GM12878 (cell line): ENCODE measurements around the gene CRB3. TPM values are rescaled to one million over a fixed set of nuclear protein-coding genes. Genes with fewer than 3 reads are reported as not detected.

ENCODE experiments used
- ATAC-seq: fragments of 200-7000 bp; cut with Tn5 transposase; 3 replicates; pipeline ENCODE4 v1.9.1; 2020; ENCODE audit warnings: mild to moderate bottlenecking, moderate library complexity
- BruUV-seq: library from RNA; stranded (reverse); fragments of 400-500 nt; replicated peaks from 2 replicates; lab custom pipeline; 2021; lab: Mats Ljungman, UMichigan
- CTCF ChIA-PET: fragments of 300-600 bp; sonication (Branson Sonifier 250); formaldehyde crosslinking; extraction: SDS; loops from one replicate; lab custom pipeline; 2021; ENCODE audit warnings: inconsistent platforms; lab: Yijun Ruan, JAX
- POLR2A ChIA-PET: fragments of 350-600 bp; formaldehyde crosslinking; extraction: SDS; loops from one replicate; lab custom pipeline; 2021; ENCODE audit warnings: inconsistent platforms; lab: Charles Lee
- RAD21 ChIA-PET: fragments of 300-600 bp; sonication (Branson Sonifier 250); formaldehyde crosslinking; loops from one replicate; lab custom pipeline; 2023; ENCODE audit warnings: antibody characterized with exemption; ENCODE audit not compliant: unreplicated experiment; lab: Charles Lee
- SMC1A ChIA-PET: fragments of 300-600 bp; sonication (Branson Sonifier 250); formaldehyde crosslinking; loops from one replicate; lab custom pipeline; 2023; ENCODE audit not compliant: unreplicated experiment, uncharacterized antibody; lab: Charles Lee
- DNase-seq: peaks from one replicate; pipeline ENCODE4 v3.0.0-alpha.2; 2011; ENCODE audit warnings: low read depth, low spot score
- FAIRE-seq: peaks from 3 replicates; lab custom pipeline; 2011; peaks lifted over from hg19 to GRCh38; lab: Jason Lieb, UNC
- H2AFZ ChIP-seq: 2 replicates; pipeline ENCODE4 v1.6.0; 2011; ENCODE audit warnings: low read depth, low read length, control low read depth; ENCODE audit not compliant: control insufficient read depth
- H3K27ac ChIP-seq: 2 replicates; pipeline ENCODE4 v1.5.1; 2011; ENCODE audit warnings: control low read depth; ENCODE audit not compliant: control insufficient read depth, insufficient read depth
- H3K27me3 ChIP-seq, 2 experiments: replicated peaks in 1 of 2; 2 replicates each; pipeline versions ENCODE4 v1.6.0 to v1.6.1; 2011; ENCODE audit warnings: low read length in 1 of 2; ENCODE audit not compliant: control insufficient read depth in 2 of 2, insufficient read depth in 2 of 2
- H3K36me3 ChIP-seq, 2 experiments: 2 replicates each; pipeline ENCODE4 v1.5.1; 2011; ENCODE audit warnings: low read length in 1 of 2; ENCODE audit not compliant: control insufficient read depth in 2 of 2, insufficient read depth in 2 of 2
- H3K4me1 ChIP-seq: 2 replicates; pipeline ENCODE4 v1.6.1; 2011; ENCODE audit warnings: mild to moderate bottlenecking, low read length, moderate library complexity, mixed read lengths; ENCODE audit not compliant: control insufficient read depth, insufficient read depth
- H3K4me2 ChIP-seq: 2 replicates; pipeline ENCODE4 v1.6.0; 2011; ENCODE audit warnings: control low read depth; ENCODE audit not compliant: control insufficient read depth, insufficient read depth
- H3K4me3 ChIP-seq: fragments of 200-600 bp; sonication (generic); 2 replicates; pipeline ENCODE4 v1.5.1; 2016
- H3K79me2 ChIP-seq: 2 replicates; pipeline ENCODE4 v1.6.0; 2011; ENCODE audit warnings: low read length; ENCODE audit not compliant: control insufficient read depth, insufficient read depth
- H3K9ac ChIP-seq: 2 replicates; pipeline ENCODE4 v1.8.0; 2011; ENCODE audit warnings: low read length, control low read depth, mixed read lengths; ENCODE audit not compliant: control insufficient read depth, insufficient read depth
- H3K9me3 ChIP-seq: replicated peaks from 3 replicates; pipeline ENCODE4 v1.5.1; 2011; ENCODE audit warnings: mild to moderate bottlenecking, low read length; ENCODE audit not compliant: control insufficient read depth, insufficient read depth
- H4K20me1 ChIP-seq: 2 replicates; pipeline ENCODE4 v1.6.0; 2011; ENCODE audit not compliant: control insufficient read depth, insufficient read depth
- CBX3 ChIP-seq: fragments of 200-600 bp; sonication (generic); IDR thresholded peaks from 2 replicates; pipeline ENCODE4 v1.6.1; 2016; ENCODE audit warnings: low read depth, borderline replicate concordance
- CTCF ChIP-seq, 3 experiments: IDR thresholded peaks in 2 of 3; conservative IDR thresholded peaks in 1 of 3; 2 replicates each; pipeline ENCODE4 v1.5.1; 2011; ENCODE audit warnings: low read depth in 3 of 3, low read length in 3 of 3, mild to moderate bottlenecking in 3 of 3, control low read depth in 2 of 3, moderate library complexity in 2 of 3, inconsistent platforms in 1 of 3, mixed read lengths in 1 of 3; ENCODE audit not compliant: control insufficient read depth in 2 of 3, insufficient read depth in 1 of 3; ENCODE audit errors: extremely low read depth in 1 of 3
- FOXK2 ChIP-seq: fragments of 450-650 bp; IDR thresholded peaks from 2 replicates; pipeline ENCODE4 v1.6.1; 2017; ENCODE audit warnings: mild to moderate bottlenecking, moderate library complexity
- IKZF2 ChIP-seq, 2 experiments: fragments of 450-650 bp; IDR thresholded peaks; 2 replicates each; pipeline ENCODE4 v1.6.1; 2017; ENCODE audit warnings: mild to moderate bottlenecking in 2 of 2, moderate library complexity in 2 of 2
- NBN ChIP-seq: fragments of 450-650 bp; IDR thresholded peaks from 2 replicates; pipeline ENCODE4 v1.6.1; 2016
- PAX5 ChIP-seq: IDR thresholded peaks from 2 replicates; pipeline ENCODE4 v1.6.1; 2011; ENCODE audit warnings: low read depth, low read length, borderline replicate concordance
- RAD51 ChIP-seq: fragments of 450-650 bp; IDR thresholded peaks from 2 replicates; pipeline ENCODE4 v1.6.1; 2016; ENCODE audit warnings: moderate library complexity, mild to moderate bottlenecking, inconsistent platforms
- RELA ChIP-seq: fragments of 450-650 bp; IDR thresholded peaks from 2 replicates; pipeline ENCODE4 v1.8.0; 2014; ENCODE audit warnings: borderline replicate concordance; ENCODE audit not compliant: partially characterized antibody
- RFX5 ChIP-seq: IDR thresholded peaks from 2 replicates; pipeline ENCODE4 v1.6.1; 2011; ENCODE audit warnings: low read depth, low read length, improper control_type of control experiment
- SMARCA5 ChIP-seq: fragments of 450-650 bp; IDR thresholded peaks from 2 replicates; pipeline ENCODE4 v1.6.1; 2017; ENCODE audit warnings: mild to moderate bottlenecking
- ZSCAN29 ChIP-seq: fragments of 450-650 bp; IDR thresholded peaks from 2 replicates; pipeline ENCODE4 v1.6.1; 2017; ENCODE audit warnings: mild to moderate bottlenecking, moderate library complexity
- whole genome bisulfite sequencing: methylation state at CpG from one replicate; pipeline ENCODE4 v1.1.6; 2016; ENCODE audit warnings: low lambda C conversion rate; ENCODE audit not compliant: insufficient replicate concordance, insufficient coverage; ENCODE audit errors: missing lambda C conversion rate; 5-methylcytosine and 5-hydroxymethylcytosine counted together
- in situ Hi-C: fragments of 300-500 bp; cut with MboI; formaldehyde crosslinking; loops from 9 replicates; pipeline ENCODE4 v1.14.3; 2018; ENCODE audit warnings: mixed read lengths
- intact Hi-C: fragments of 100-400 bp; cut with micrococcal nuclease; formaldehyde crosslinking; loops from one replicate; pipeline ENCODE4 v1.14.2; 2022; ENCODE audit not compliant: unreplicated experiment
- polyA plus RNA-seq, 11 experiments: library from polyadenylated mRNA; depleted of rRNA in 4 of 11; unstranded in 6 of 11; stranded (reverse) in 5 of 11; fragments of >200 nt; fragmentation: Nextera tagmentation in 4 of 11; fragmentation: Illumina TruSeq in 1 of 11; extraction: Ambion mirVana in 4 of 11; extraction: Trizol in 1 of 11; gene quantifications; 1 replicate in 1 of 11; 2 replicates in 10 of 11; pipeline versions ENCODE4 v1.2.1 to v1.2.3, GENCODE V29; 2011 to 2016; ENCODE audit warnings: inconsistent platforms in 2 of 11, missing spikeins in 2 of 11, low read depth in 1 of 11
- total RNA-seq, 4 experiments: library from RNA; depleted of rRNA in 3 of 4; stranded (reverse); fragments of >200 nt in 3 of 4; fragmentation: Illumina TruSeq in 1 of 4; extraction: Trizol in 1 of 4; gene quantifications; 2 replicates each; pipeline versions ENCODE4 v1.2.1 to v1.2.3, GENCODE V29; 2013 to 2021
- TF ChIP-seq, protein P1 (sequence below): IDR thresholded peaks from 2 replicates; pipeline ENCODE4 v1.6.1; 2012; ENCODE audit warnings: low read depth, low read length, improper control_type of control experiment

The CRB3 gene
- total and polyA plus RNA-seq, 10 of the 15 experiments (the other 5 are each of a cell fraction or from before 2014, with no cell fraction given), result 0.11 to 1.9 (median 0.98) TPM; not detected in 1

GRCh38 chr19:6452223-6452614, 11.9 kb upstream of the CRB3 start (continued):
- no peak for TF ChIP-seq CTCF (IDR thresholded peaks at IDR 0.05 in 2 of 3, conservative IDR thresholded peaks at IDR 0.05 in 1 of 3; ENCODE audit: control insufficient read depth in 2 of 3, extremely low read depth in 1 of 3, insufficient read depth in 1 of 3, low read depth in 3 of 3, low read length in 3 of 3)
- no peak for TF ChIP-seq NBN
- TF ChIP-seq FOXK2, result no peak
- TF ChIP-seq IKZF2 (IDR thresholded peaks at IDR 0.05), result no peak
- no peak for TF ChIP-seq CBX3
- TF ChIP-seq RFX5, result no peak
- no peak for TF ChIP-seq PAX5
- TF ChIP-seq RAD51, result no peak

DNA sequence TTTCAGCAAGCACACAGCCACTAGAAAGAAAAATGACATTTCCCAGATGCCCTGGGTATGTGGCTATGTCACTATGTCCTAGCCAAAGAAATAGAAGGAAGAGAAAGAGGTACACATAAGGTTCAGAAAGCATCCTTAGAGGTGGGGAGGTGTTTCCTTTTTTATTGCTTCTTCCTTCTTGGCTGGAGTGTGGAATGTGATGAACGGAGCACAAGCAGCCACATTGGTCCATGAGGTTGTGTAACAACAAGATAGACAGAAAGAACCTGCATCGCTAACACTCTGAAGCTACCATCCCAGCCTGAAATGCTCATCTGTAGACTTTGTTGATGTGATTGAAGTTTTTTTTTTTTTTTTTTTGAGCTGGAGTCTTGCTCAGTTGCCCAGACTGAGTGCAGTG, 11.2 kb upstream of the CRB3 start:
- no peak for FAIRE-seq
- POLR2A ChIA-PET, result interaction anchor here (0.6 kb wide), 1 partner anchor 33 kb away, joined by 6 read pairs; no protein-coding TSS in a partner anchor
- SMC1A ChIA-PET, result no interaction called here

More for the DNA sequence above, 11.2 kb upstream of the CRB3 start:
- Histone ChIP-seq H3K4me3 (no peak overlapping the region), H3K36me3 (peaks cover 10 to 27% of the 10 kb centered on the region in 2 experiments; a peak in 3 of 4 replicates), H3K27me3 (no peaks in the 10 kb centered on the region), H2AFZ (no peak overlapping the region), H3K4me2 (no peak overlapping the region), H3K9me3 (peaks cover 17% of the 10 kb centered on the region; the same call in 2 of the 3 replicates), H3K79me2 (peaks cover 3% of the 10 kb centered on the region)
- DNase-seq, result no peak
- CTCF ChIA-PET, result interaction anchor here (1.1 kb wide), 1 partner anchor 404 kb away, joined by 3 read pairs; no protein-coding TSS in a partner anchor
- WGBS, result 100% methylated on average over 2 of the region's 2 CpGs
- RAD21 ChIA-PET, result no interaction called here
- intact Hi-C loops, result no loop called here
- in situ Hi-C loops, result no loop called here
- TF ChIP-seq, protein P1, sequence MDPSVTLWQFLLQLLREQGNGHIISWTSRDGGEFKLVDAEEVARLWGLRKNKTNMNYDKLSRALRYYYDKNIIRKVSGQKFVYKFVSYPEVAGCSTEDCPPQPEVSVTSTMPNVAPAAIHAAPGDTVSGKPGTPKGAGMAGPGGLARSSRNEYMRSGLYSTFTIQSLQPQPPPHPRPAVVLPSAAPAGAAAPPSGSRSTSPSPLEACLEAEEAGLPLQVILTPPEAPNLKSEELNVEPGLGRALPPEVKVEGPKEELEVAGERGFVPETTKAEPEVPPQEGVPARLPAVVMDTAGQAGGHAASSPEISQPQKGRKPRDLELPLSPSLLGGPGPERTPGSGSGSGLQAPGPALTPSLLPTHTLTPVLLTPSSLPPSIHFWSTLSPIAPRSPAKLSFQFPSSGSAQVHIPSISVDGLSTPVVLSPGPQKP, result no peak
- TF ChIP-seq RELA, result no peak
- peak; percentile 51; the same call in 1 of the 2 replicates for TF ChIP-seq SMARCA5
- no peak for TF ChIP-seq FOXK2
- no peak for TF ChIP-seq ZSCAN29
- TF ChIP-seq, all 136 proteins: peak for 1
- peaks cover 4% of the 10 kb centered on the region for H3K4me1 ChIP-seq
- no peaks in the 10 kb centered on the region for H4K20me1 ChIP-seq
- no peak overlapping the region for H3K27ac ChIP-seq
- no peak overlapping the region for H3K9ac ChIP-seq
- no peak for ATAC-seq
- no TSS peak for BruUV-seq
